ENCODE data around the gene ISM2.

ISM2 gene

GRCh38 chr14:77439861-77440260 lies 58.8 kb downstream of the ISM2 start:
- no peak overlapping the region for H3K27ac ChIP-seq (ENCODE audit: low read depth, low read length, poor library complexity, severe bottlenecking)
- no peaks in the 10 kb centered on the region for H3K79me2 ChIP-seq (ENCODE audit: insufficient read depth, low read length)
- H3K4me3 ChIP-seq (ENCODE audit: low read depth, low read length, poor library complexity, severe bottlenecking), result no peak overlapping the region
- no peaks in the 10 kb centered on the region for H3K27me3 ChIP-seq (ENCODE audit: insufficient read depth, low read length)
- no peak overlapping the region for H3K4me2 ChIP-seq (ENCODE audit: low read length)
- no peaks in the 10 kb centered on the region for H3F3A ChIP-seq (ENCODE audit: insufficient read depth, low read length)
- no peak overlapping the region for H2AFZ ChIP-seq (ENCODE audit: low read length)
- no peak overlapping the region for H3K9ac ChIP-seq (ENCODE audit: low read length)
- no peaks in the 10 kb centered on the region for H3K9me3 ChIP-seq (ENCODE audit: low read length)
- H4K20me1 ChIP-seq (ENCODE audit: insufficient read depth, low read length), result no peaks in the 10 kb centered on the region
- H3K9me2 ChIP-seq (ENCODE audit: low read depth, low read length), result no peaks in the 10 kb centered on the region
- H3K4me1 ChIP-seq (ENCODE audit: insufficient read depth, low read length, severe bottlenecking), result no peaks in the 10 kb centered on the region
- peaks cover 68% of the 10 kb centered on the region for H3K36me3 ChIP-seq (ENCODE audit: insufficient read depth, low read length)
- TF ChIP-seq CTCF (IDR thresholded peaks at IDR 0.05; ENCODE audit: low read length) (no peak), EZH2 (IDR thresholded peaks at IDR 0.05; ENCODE audit: borderline replicate concordance, low read length) (no peak)

GRCh38 chr14:77438596-77438995 lies 60.0 kb downstream of the ISM2 start:
- H3K27ac ChIP-seq (ENCODE audit: low read depth, low read length, poor library complexity, severe bottlenecking), result no peak overlapping the region
- no peak overlapping the region for H3K4me3 ChIP-seq (ENCODE audit: low read depth, low read length, poor library complexity, severe bottlenecking)
- peaks cover 75% of the 10 kb centered on the region for H3K36me3 ChIP-seq (ENCODE audit: insufficient read depth, low read length)
- no peaks in the 10 kb centered on the region for H4K20me1 ChIP-seq (ENCODE audit: insufficient read depth, low read length)
- no peaks in the 10 kb centered on the region for H3K4me1 ChIP-seq (ENCODE audit: insufficient read depth, low read length, severe bottlenecking)
- no peaks in the 10 kb centered on the region for H3F3A ChIP-seq (ENCODE audit: insufficient read depth, low read length)
- H3K4me2 ChIP-seq (ENCODE audit: low read length), result no peak overlapping the region
- no peaks in the 10 kb centered on the region for H3K9me3 ChIP-seq (ENCODE audit: low read length)
- H3K9ac ChIP-seq (ENCODE audit: low read length), result no peak overlapping the region
- no peaks in the 10 kb centered on the region for H3K9me2 ChIP-seq (ENCODE audit: low read depth, low read length)
- no peaks in the 10 kb centered on the region for H3K79me2 ChIP-seq (ENCODE audit: insufficient read depth, low read length)
- no peak overlapping the region for H2AFZ ChIP-seq (ENCODE audit: low read length)
- H3K27me3 ChIP-seq (ENCODE audit: insufficient read depth, low read length), result no peaks in the 10 kb centered on the region
- TF ChIP-seq CTCF (IDR thresholded peaks at IDR 0.05; ENCODE audit: low read length), result no peak
- TF ChIP-seq EZH2 (IDR thresholded peaks at IDR 0.05; ENCODE audit: borderline replicate concordance, low read length), result no peak

- TF ChIP-seq CTCF (IDR thresholded peaks at IDR 0.05; ENCODE audit: low read length) (no peak), EZH2 (IDR thresholded peaks at IDR 0.05; ENCODE audit: borderline replicate concordance, low read length) (no peak)
- Histone ChIP-seq H4K20me1 (ENCODE audit: insufficient read depth, low read length) (no peaks in the 10 kb centered on the region), H3K27ac (ENCODE audit: low read depth, low read length, poor library complexity, severe bottlenecking) (no peak overlapping the region), H3K79me2 (ENCODE audit: insufficient read depth, low read length) (no peaks in the 10 kb centered on the region), H3K36me3 (ENCODE audit: insufficient read depth, low read length) (peaks cover 68% of the 10 kb centered on the region), H3K4me1 (ENCODE audit: insufficient read depth, low read length, severe bottlenecking) (no peaks in the 10 kb centered on the region), H3K4me3 (ENCODE audit: low read depth, low read length, poor library complexity, severe bottlenecking) (no peak overlapping the region), H3K4me2 (ENCODE audit: low read length) (no peak overlapping the region), H3F3A (ENCODE audit: insufficient read depth, low read length) (no peaks in the 10 kb centered on the region), H3K9me3 (ENCODE audit: low read length) (no peaks in the 10 kb centered on the region), H3K9ac (ENCODE audit: low read length) (no peak overlapping the region), H3K27me3 (ENCODE audit: insufficient read depth, low read length) (no peaks in the 10 kb centered on the region), H2AFZ (ENCODE audit: low read length) (no peak overlapping the region), H3K9me2 (ENCODE audit: low read depth, low read length) (no peaks in the 10 kb centered on the region)
Observed at GRCh38 chr14:77436042-77436441, 62.6 kb downstream of the ISM2 start.

Measured in OCI-LY1 (cell line).